B cell (primary cell): ENCODE data around the gene SENP1. TPM values are rescaled to one million over a fixed set of nuclear protein-coding genes. Genes with fewer than 3 reads are reported as not detected.

ENCODE experiments used
- ATAC-seq: fragments of 200-7000 bp; cut with Tn5 transposase; one replicate; pipeline ENCODE4 v1.10.0; 2021; ENCODE audit warnings: low read depth, mild to moderate bottlenecking, moderate number of reproducible peaks, moderate library complexity
- CTCF ChIA-PET: fragments of 350-600 bp; sonication (Branson Sonifier 250); formaldehyde crosslinking; loops from one replicate; lab custom pipeline; 2021; ENCODE audit warnings: antibody characterized with exemption, inconsistent platforms; lab: Charles Lee
- POLR2A ChIA-PET: fragments of 350-600 bp; sonication (Branson Sonifier 250); formaldehyde crosslinking; loops from one replicate; lab custom pipeline; 2021; ENCODE audit warnings: antibody characterized with exemption; lab: Charles Lee
- DNase-seq: peaks from one replicate; pipeline ENCODE4 v3.0.0; 2013
- H2AFZ ChIP-seq: 2 replicates; pipeline ENCODE4 v1.6.1; 2012; ENCODE audit warnings: mild to moderate bottlenecking, low read depth, low read length; ENCODE audit not compliant: insufficient read depth, poor library complexity, severe bottlenecking
- H3K27ac ChIP-seq, 2 donors: 1 replicate in 1 of 2; 2 replicates in 1 of 2; pipeline ENCODE4 v1.5.1; 2012 to 2013; ENCODE audit warnings: low read length in 2 of 2, mild to moderate bottlenecking in 2 of 2, moderate library complexity in 1 of 2
- H3K27me3 ChIP-seq, 4 experiments: fragments of 200-600 bp in 1 of 4; sonication (generic) in 1 of 4; replicated peaks in 1 of 4; 1 replicate in 2 of 4; 2 replicates in 2 of 4; pipeline versions ENCODE4 v1.6.1 to v1.7.0; 2013 to 2016; ENCODE audit warnings: low read length in 3 of 4, mild to moderate bottlenecking in 2 of 4, mixed read lengths in 1 of 4, moderate library complexity in 1 of 4; ENCODE audit not compliant: insufficient read depth in 4 of 4, control insufficient read depth in 3 of 4; ENCODE audit errors: control extremely low read depth in 1 of 4
- H3K36me3 ChIP-seq, 2 experiments: replicated peaks in 1 of 2; 1 replicate in 1 of 2; 2 replicates in 1 of 2; pipeline versions ENCODE4 v1.6.1 to v1.7.1; 2013; ENCODE audit warnings: low read length in 1 of 2; ENCODE audit not compliant: insufficient read depth in 2 of 2, control insufficient read depth in 1 of 2; ENCODE audit errors: control extremely low read depth in 1 of 2, extremely low read depth in 1 of 2
- H3K4me1 ChIP-seq, 2 donors: fragments of 200-600 bp in 1 of 2; sonication (generic) in 1 of 2; 1 replicate in 1 of 2; 2 replicates in 1 of 2; pipeline versions ENCODE4 v1.5.1 to v1.6.1; 2013 to 2017; ENCODE audit warnings: low read length in 2 of 2; ENCODE audit not compliant: control insufficient read depth in 2 of 2, insufficient read depth in 2 of 2
- H3K4me2 ChIP-seq: replicated peaks from 2 replicates; pipeline ENCODE3; 2012; ENCODE audit warnings: mild to moderate bottlenecking, low read depth, low read length; ENCODE audit not compliant: poor library complexity, severe bottlenecking
- H3K4me3 ChIP-seq, 5 experiments: fragments of 200-600 bp in 1 of 5; sonication (generic) in 1 of 5; 1 replicate in 3 of 5; 2 replicates in 2 of 5; pipeline versions ENCODE4 v1.5.1 to v1.7.0; 2011 to 2016; ENCODE audit warnings: low read length in 4 of 5, mild to moderate bottlenecking in 4 of 5, low read depth in 2 of 5, control low read depth in 1 of 5, moderate library complexity in 1 of 5; ENCODE audit not compliant: insufficient read depth in 1 of 5; ENCODE audit errors: control extremely low read depth in 1 of 5, extremely low read depth in 1 of 5
- H3K79me2 ChIP-seq: fragments of 200-600 bp; sonication (generic); one replicate; pipeline ENCODE4 v1.6.0; 2016; ENCODE audit warnings: low read length; ENCODE audit not compliant: control insufficient read depth, insufficient read depth
- H3K9ac ChIP-seq: fragments of 200-600 bp; sonication (generic); 2 replicates; pipeline ENCODE4 v1.6.1; 2017; ENCODE audit warnings: mild to moderate bottlenecking, low read length, moderate library complexity
- H3K9me3 ChIP-seq, 3 donors: one replicate each; pipeline versions ENCODE4 v1.6.1 to v1.7.1; 2013; ENCODE audit warnings: low read length in 2 of 3; ENCODE audit not compliant: control insufficient read depth in 2 of 3, insufficient read depth in 1 of 3; ENCODE audit errors: control extremely low read depth in 1 of 3
- H4K20me1 ChIP-seq: 2 replicates; pipeline ENCODE4 v1.6.0; 2012; ENCODE audit warnings: mild to moderate bottlenecking, low read length; ENCODE audit not compliant: insufficient read depth, control insufficient read depth, poor library complexity, severe bottlenecking
- H3K27ac Mint-ChIP-seq: one replicate; pipeline ENCODE4 v1.8.0; 2021; ENCODE audit warnings: mixed read lengths
- H3K27me3 Mint-ChIP-seq: one replicate; pipeline ENCODE4 v1.8.0; 2021; ENCODE audit warnings: mixed read lengths
- H3K4me1 Mint-ChIP-seq: one replicate; pipeline ENCODE4 v1.8.0; 2021; ENCODE audit warnings: mixed read lengths
- H3K4me3 Mint-ChIP-seq: one replicate; pipeline ENCODE4 v1.8.0; 2021; ENCODE audit warnings: mixed read lengths
- H3K9me3 Mint-ChIP-seq: one replicate; pipeline ENCODE4 v1.8.0; 2022; ENCODE audit warnings: mixed read lengths; ENCODE audit not compliant: insufficient read depth
- CTCF ChIP-seq: fragments of 200-600 bp; IDR thresholded peaks from one replicate; pipeline ENCODE4 v1.8.0; 2022; ENCODE audit warnings: antibody characterized with exemption, mild to moderate bottlenecking
- EZH2 ChIP-seq: IDR thresholded peaks from 2 replicates; pipeline ENCODE4 v1.6.1; 2012; ENCODE audit warnings: borderline replicate concordance, low read depth, mild to moderate bottlenecking, moderate library complexity, low read length; ENCODE audit not compliant: insufficient read depth, poor library complexity, severe bottlenecking
- WGBS: methylation state at CpG from one replicate; pipeline ENCODE4 v1.1.5; 2013; ENCODE audit warnings: missing lambda C conversion rate; ENCODE audit not compliant: insufficient coverage; 5-methylcytosine and 5-hydroxymethylcytosine counted together
- intact Hi-C: fragments of 100-400 bp; cut with micrococcal nuclease; formaldehyde crosslinking; loops from one replicate; pipeline ENCODE4 v1.10.0; 2022
- polyA plus RNA-seq: library from polyadenylated mRNA; depleted of rRNA; stranded (reverse); fragments of >200 nt; gene quantifications from 2 replicates; pipeline ENCODE4 v1.2.3, GENCODE V29; 2012
- total RNA-seq, 2 donors: library from RNA; stranded (reverse); fragments of 120-200 nt in 1 of 2; gene quantifications; 1 replicate in 1 of 2; 2 replicates in 1 of 2; pipeline versions ENCODE4 v1.2.3 to v1.2.4, GENCODE V29; 2013 to 2022

The SENP1 gene
- total and polyA plus RNA-seq, 2 donors (not counting 1 experiment from before 2014, with no cell fraction given): 7.3 to 44.8 TPM

- Histone ChIP-seq H3K4me2 (no peak overlapping the region), H3K9me3 (no peaks in the 10 kb centered on the region), H3K79me2 (no peaks in the 10 kb centered on the region), H2AFZ (no peak overlapping the region), H3K4me3 (no peak overlapping the region), H3K36me3 (peaks cover 0 to 77% of the 10 kb centered on the region in 2 experiments), H4K20me1 (no peaks in the 10 kb centered on the region), H3K27me3 (no peaks in the 10 kb centered on the region), H3K9ac (no peak overlapping the region), H3K27ac (no peak overlapping the region), H3K4me1 (no peaks in the 10 kb centered on the region)
- ChIA-PET POLR2A (no interaction called here), CTCF (no interaction called here)
- ATAC-seq (no peak), DNase-seq (no peak)
- H3K4me1 Mint-ChIP-seq: no peaks in the 10 kb centered on the region
- WGBS: 100% methylated on average over 1 of the region's 2 CpGs
- intact Hi-C loops: no loop called here
- TF ChIP-seq CTCF (no peak), EZH2 (no peak)
- H3K27ac Mint-ChIP-seq: no peak overlapping the region
- H3K27me3 Mint-ChIP-seq: no peaks in the 10 kb centered on the region
- H3K9me3 Mint-ChIP-seq: no peaks in the 10 kb centered on the region
- no peak overlapping the region for H3K4me3 Mint-ChIP-seq
Measured at GRCh38 chr12:48143898-48144297, 38.0 kb upstream of the SENP1 start.

- ATAC-seq (no peak), DNase-seq (no peak)
- H3K4me1 Mint-ChIP-seq: no peaks in the 10 kb centered on the region
- no peak overlapping the region for H3K4me3 Mint-ChIP-seq
- no peaks in the 10 kb centered on the region for H3K27me3 Mint-ChIP-seq
- H2AFZ ChIP-seq: no peak overlapping the region
- no peaks in the 10 kb centered on the region for H3K79me2 ChIP-seq
- 97% methylated on average over 6 of the region's 7 CpGs for WGBS
- intact Hi-C loops: no loop called here
- H3K27me3 ChIP-seq: no peaks in the 10 kb centered on the region
- no peak overlapping the region for H3K9ac ChIP-seq
- no peaks in the 10 kb centered on the region for H3K4me1 ChIP-seq
- H3K27ac ChIP-seq: no peak overlapping the region
- H3K9me3 ChIP-seq: no peaks in the 10 kb centered on the region
- POLR2A ChIA-PET: interaction anchor here (0.7 kb wide), 1 partner anchor 38 kb away, joined by 3 read pairs; no protein-coding TSS in a partner anchor
- H3K4me3 ChIP-seq: no peak overlapping the region
- no peak overlapping the region for H3K27ac Mint-ChIP-seq
- H3K4me2 ChIP-seq: no peak overlapping the region
- no peaks in the 10 kb centered on the region for H4K20me1 ChIP-seq
- no peaks in the 10 kb centered on the region for H3K9me3 Mint-ChIP-seq
- CTCF ChIA-PET: interaction anchor here (1.1 kb wide), 1 partner anchor 9 kb away, joined by 3 read pairs; no protein-coding TSS in a partner anchor
- peaks cover 0 to 70% of the 10 kb centered on the region in 2 experiments for H3K36me3 ChIP-seq
- no peak for TF ChIP-seq CTCF
- no peak for TF ChIP-seq EZH2
Measured at GRCh38 chr12:48142818-48143674, 37.2 kb upstream of the SENP1 start.
